Activated CD8-positive, alpha-beta T cell treated with anti-CD3 and anti-CD28 coated beads for 36 hours (primary cell): ENCODE results near the gene IGFLR1. TPM values are rescaled to one million over a fixed set of nuclear protein-coding genes. Genes with fewer than 3 reads are reported as not detected.

Experiments used
- ATAC-seq: fragments of 200-7000 bp; cut with Tn5 transposase; one replicate; pipeline ENCODE4 v1.10.0; 2021; ENCODE audit warnings: mild to moderate bottlenecking, moderate library complexity
- CTCF ChIA-PET: fragments of 350-600 bp; sonication (Branson Sonifier 250); formaldehyde crosslinking; loops from one replicate; lab custom pipeline; 2021; ENCODE audit warnings: antibody characterized with exemption; lab: Charles Lee
- POLR2A ChIA-PET: fragments of 350-600 bp; sonication (Branson Sonifier 250); formaldehyde crosslinking; loops from one replicate; lab custom pipeline; 2021; ENCODE audit warnings: antibody characterized with exemption; lab: Charles Lee
- DNase-seq: peaks from one replicate; pipeline ENCODE4 v3.0.0-alpha.2; 2020
- H3K27ac Mint-ChIP-seq: one replicate; pipeline ENCODE4 v1.8.0; 2021; ENCODE audit warnings: mild to moderate bottlenecking, mixed read lengths
- H3K27me3 Mint-ChIP-seq: one replicate; pipeline ENCODE4 v1.8.0; 2021; ENCODE audit warnings: mixed read lengths
- H3K36me3 Mint-ChIP-seq: one replicate; pipeline ENCODE4 v1.8.0; 2021; ENCODE audit warnings: low read depth, mixed read lengths
- H3K4me1 Mint-ChIP-seq: one replicate; pipeline ENCODE4 v1.8.0; 2021; ENCODE audit warnings: low read depth, mixed read lengths
- H3K4me3 Mint-ChIP-seq: one replicate; pipeline ENCODE4 v1.8.0; 2021; ENCODE audit warnings: mild to moderate bottlenecking, moderate library complexity, mixed read lengths
- H3K9me3 Mint-ChIP-seq: one replicate; pipeline ENCODE4 v1.8.0; 2021; ENCODE audit warnings: mixed read lengths
- intact Hi-C: fragments of 100-400 bp; cut with micrococcal nuclease; formaldehyde crosslinking; loops from one replicate; pipeline ENCODE4 v1.10.0; 2022
- total RNA-seq, 2 experiments: library from RNA; stranded (reverse); gene quantifications; one replicate each; pipeline ENCODE4 v1.2.3, GENCODE V29; 2021
- TF ChIP-seq, protein P1 (sequence below): fragments of 200-600 bp; IDR thresholded peaks from one replicate; pipeline ENCODE4 v1.8.0; 2022; ENCODE audit warnings: antibody characterized with exemption, mild to moderate bottlenecking

Gene IGFLR1
- total RNA-seq, 2 experiments from 2014 or later = 140 to 143 TPM

DNA sequence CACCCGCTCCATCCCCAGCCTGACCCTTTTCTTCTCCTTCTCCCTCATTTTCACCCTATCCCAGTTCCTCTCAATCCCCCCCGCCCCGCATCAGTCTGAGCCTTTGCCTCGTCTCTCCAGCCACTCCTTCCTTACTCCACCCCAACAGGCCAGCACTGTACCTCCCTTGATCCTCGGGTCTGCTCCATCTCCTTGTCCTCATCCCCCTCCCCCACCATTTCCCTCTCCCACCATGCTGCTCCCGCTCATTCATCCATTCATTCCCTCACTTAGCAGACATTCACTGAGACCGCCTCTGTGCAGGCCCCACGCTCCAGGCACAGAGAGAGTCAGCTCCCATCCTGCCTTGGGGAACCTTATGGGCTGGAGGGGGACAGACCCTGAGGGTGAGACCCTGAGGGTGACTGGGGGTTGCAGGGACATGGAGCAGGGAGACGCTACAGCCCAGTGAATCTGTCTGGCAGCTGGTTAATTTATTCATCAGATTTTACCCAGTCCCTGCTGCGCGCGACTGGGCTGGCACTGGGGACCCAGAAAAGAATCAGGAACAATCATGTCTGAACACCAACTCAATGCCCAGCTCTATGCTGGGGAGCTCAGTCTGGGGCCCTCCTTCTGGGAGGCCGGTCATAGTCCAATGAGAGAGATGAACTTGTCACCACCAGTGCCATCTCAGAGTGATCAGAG is 34.0 kb upstream of the IGFLR1 start:
- intact Hi-C loops = no loop called here
- no peak for ATAC-seq
- CTCF ChIA-PET = no interaction called here
- peak overlapping the region; percentile 59 for H3K27ac Mint-ChIP-seq
- no peaks in the 10 kb centered on the region for H3K27me3 Mint-ChIP-seq
- H3K9me3 Mint-ChIP-seq = no peaks in the 10 kb centered on the region
- H3K36me3 Mint-ChIP-seq = no peaks in the 10 kb centered on the region
- TF ChIP-seq, protein P1, sequence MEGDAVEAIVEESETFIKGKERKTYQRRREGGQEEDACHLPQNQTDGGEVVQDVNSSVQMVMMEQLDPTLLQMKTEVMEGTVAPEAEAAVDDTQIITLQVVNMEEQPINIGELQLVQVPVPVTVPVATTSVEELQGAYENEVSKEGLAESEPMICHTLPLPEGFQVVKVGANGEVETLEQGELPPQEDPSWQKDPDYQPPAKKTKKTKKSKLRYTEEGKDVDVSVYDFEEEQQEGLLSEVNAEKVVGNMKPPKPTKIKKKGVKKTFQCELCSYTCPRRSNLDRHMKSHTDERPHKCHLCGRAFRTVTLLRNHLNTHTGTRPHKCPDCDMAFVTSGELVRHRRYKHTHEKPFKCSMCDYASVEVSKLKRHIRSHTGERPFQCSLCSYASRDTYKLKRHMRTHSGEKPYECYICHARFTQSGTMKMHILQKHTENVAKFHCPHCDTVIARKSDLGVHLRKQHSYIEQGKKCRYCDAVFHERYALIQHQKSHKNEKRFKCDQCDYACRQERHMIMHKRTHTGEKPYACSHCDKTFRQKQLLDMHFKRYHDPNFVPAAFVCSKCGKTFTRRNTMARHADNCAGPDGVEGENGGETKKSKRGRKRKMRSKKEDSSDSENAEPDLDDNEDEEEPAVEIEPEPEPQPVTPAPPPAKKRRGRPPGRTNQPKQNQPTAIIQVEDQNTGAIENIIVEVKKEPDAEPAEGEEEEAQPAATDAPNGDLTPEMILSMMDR = no peak
- no peak for DNase-seq
- peak overlapping the region; percentile 72 for H3K4me3 Mint-ChIP-seq
- peaks cover 10% of the 10 kb centered on the region for H3K4me1 Mint-ChIP-seq
- POLR2A ChIA-PET = interaction anchor here (0.9 to 1.3 kb wide), 5 partner anchors 13 to 94 kb away, joined by 3 to 4 read pairs (median 3); no protein-coding TSS in a partner anchor

DNA sequence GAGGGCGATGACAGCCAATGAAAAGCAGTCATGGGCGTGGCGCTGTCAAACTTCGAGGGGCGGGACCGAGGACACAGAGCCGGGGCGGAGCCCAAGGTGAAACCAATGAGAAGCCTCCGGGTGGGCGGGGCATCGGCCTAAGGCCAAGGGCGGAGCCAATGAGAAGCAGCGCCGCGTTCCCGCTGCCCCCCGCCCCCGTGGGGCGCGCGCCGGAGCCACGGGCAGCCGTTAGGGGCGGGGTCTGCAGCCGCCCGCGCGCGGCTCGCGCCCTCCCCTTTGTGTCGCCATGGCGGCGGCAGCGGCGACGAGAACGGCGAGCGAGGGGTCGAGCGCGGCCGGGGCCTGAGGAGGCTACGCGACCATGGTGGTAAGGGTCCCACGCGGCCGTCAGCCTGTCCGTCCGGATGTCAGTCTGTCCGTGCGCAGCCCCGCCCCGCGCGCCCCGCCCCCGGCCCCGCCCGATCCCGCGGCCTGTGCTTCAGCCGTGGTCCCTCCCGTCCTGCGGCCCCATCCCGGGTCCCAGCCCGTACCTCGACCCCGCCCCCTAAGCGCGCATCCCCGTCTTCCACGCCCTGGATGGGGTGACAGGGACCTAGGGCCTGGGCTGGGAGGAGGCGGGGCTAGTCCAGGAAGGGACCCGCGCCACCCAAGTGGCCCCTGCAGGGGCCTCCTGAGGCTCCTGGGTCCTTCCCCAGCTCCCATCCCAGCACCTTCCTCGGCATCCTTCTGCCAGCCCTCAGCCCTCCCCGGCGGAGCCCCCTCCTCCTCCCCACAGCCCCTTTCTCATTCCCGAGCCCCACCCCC is 33.2 kb upstream of the IGFLR1 start, which contains the start of gene ARHGAP33:
Gene ARHGAP33, plus strand, starts transcription at position 267 of the 804 bp plus-strand sequence. Its CDS starts 95 bp downstream, at position 362.
- CTCF ChIA-PET = no interaction called here

DNA sequence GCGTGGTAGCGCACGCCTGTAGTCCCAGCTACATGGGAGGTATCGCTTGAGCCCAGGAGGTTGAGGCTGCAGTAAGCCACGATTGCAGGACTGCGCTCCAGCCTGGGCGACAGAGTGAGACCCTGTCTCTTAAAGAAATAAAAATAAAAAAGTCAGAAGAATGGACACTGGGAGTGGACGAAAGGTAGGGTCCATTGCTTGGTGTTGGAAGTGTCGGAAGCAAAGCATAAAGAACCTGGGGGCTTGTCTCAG is 32.7 kb upstream of the IGFLR1 start:
- DNase-seq (no peak), ATAC-seq (no peak)
- POLR2A ChIA-PET = no interaction called here
- CTCF ChIA-PET = no interaction called here
- Mint-ChIP-seq H3K27ac (no peak overlapping the region), H3K9me3 (no peaks in the 10 kb centered on the region), H3K4me1 (peaks cover 10% of the 10 kb centered on the region), H3K4me3 (peak overlapping the region; percentile 72), H3K36me3 (peaks cover 1% of the 10 kb centered on the region), H3K27me3 (no peaks in the 10 kb centered on the region)
- intact Hi-C loops = no loop called here
- TF ChIP-seq, protein P1 = no peak

More for the DNA sequence above, 33.2 kb upstream of the IGFLR1 start, which contains the start of gene ARHGAP33:
- DNase-seq = peak; percentile 100
- H3K27me3 Mint-ChIP-seq = no peaks in the 10 kb centered on the region
- H3K4me3 Mint-ChIP-seq = peak within 1 kb of the TSS; percentile 72
- POLR2A ChIA-PET = interaction anchor here (0.9 to 1.3 kb wide), 5 partner anchors 14 to 95 kb away, joined by 3 to 4 read pairs (median 3); no protein-coding TSS in a partner anchor
- TF ChIP-seq, protein P1 = no peak
- peak within 1 kb of the TSS; percentile 59 for H3K27ac Mint-ChIP-seq
- no peaks in the 10 kb centered on the region for H3K9me3 Mint-ChIP-seq
- peaks cover 1% of the 10 kb centered on the region for H3K36me3 Mint-ChIP-seq
- intact Hi-C loops = no loop called here
- H3K4me1 Mint-ChIP-seq = peaks cover 10% of the 10 kb centered on the region
- peak; percentile 99 for ATAC-seq

DNA sequence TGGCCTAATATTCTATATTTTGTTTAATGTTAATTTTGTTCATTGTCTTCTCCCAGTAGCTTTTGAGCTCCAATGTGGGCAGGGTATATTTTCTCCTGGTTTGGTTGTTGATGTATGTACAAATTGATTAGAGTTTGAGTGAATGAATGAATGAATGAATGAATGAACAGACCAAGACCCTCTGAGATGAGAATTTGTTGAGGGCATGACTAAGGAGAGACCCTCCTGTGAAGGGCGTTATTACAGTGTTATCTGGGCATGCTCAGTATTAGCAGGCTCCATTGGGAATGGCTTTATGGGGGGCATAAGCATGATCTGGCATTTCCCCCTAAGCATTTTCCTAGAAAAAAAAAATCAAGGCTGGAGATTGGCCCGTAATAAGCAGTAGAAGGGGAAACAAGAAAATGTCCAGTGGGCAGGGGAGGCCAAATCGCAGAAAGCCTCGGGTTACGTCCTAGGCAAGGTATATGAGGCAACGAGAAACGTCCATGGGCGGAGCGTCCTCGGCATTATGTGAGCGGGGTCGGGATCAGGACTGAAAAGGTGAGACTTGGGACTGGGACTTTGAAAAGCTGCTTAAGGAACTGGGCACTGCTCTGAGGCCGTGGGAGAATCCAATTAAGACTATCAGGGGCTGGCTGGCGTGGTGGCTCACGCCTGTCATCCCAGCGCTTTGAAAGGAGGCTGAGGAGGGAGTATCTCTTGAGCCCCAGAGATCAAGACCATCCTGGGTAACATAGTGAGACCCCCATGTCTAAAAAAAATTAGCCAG is 32.2 kb upstream of the IGFLR1 start:
- intact Hi-C loops = no loop called here
- peak overlapping the region; percentile 72 for H3K4me3 Mint-ChIP-seq
- TF ChIP-seq, protein P1 = no peak
- DNase-seq (no peak), ATAC-seq (no peak)
- no peaks in the 10 kb centered on the region for H3K27me3 Mint-ChIP-seq
- no peak overlapping the region for H3K27ac Mint-ChIP-seq
- ChIA-PET CTCF (no interaction called here), POLR2A (interaction anchor here (1.2 kb wide), 1 partner anchor 15 kb away, joined by 5 read pairs; no protein-coding TSS in a partner anchor)
- H3K36me3 Mint-ChIP-seq = peaks cover 1% of the 10 kb centered on the region
- H3K4me1 Mint-ChIP-seq = peaks cover 10% of the 10 kb centered on the region
- H3K9me3 Mint-ChIP-seq = no peaks in the 10 kb centered on the region
